PC-9 (cell line): Measurements from ENCODE around the gene C19orf12. TPM values are rescaled to one million over a fixed set of nuclear protein-coding genes. Genes with fewer than 3 reads are reported as not detected.

Experiments
- BruUV-seq: library from RNA; stranded (reverse); fragments of 400-500 nt; replicated peaks from 2 replicates; lab custom pipeline; 2021; lab: Mats Ljungman, UMichigan
- CTCF ChIA-PET: fragments of 300-600 bp; sonication (Branson Sonifier 250); formaldehyde crosslinking; loops from one replicate; lab custom pipeline; 2022; ENCODE audit warnings: antibody characterized with exemption; lab: Charles Lee
- POLR2A ChIA-PET: fragments of 300-600 bp; sonication (Branson Sonifier 250); formaldehyde crosslinking; loops from one replicate; lab custom pipeline; 2022; ENCODE audit warnings: antibody characterized with exemption; ENCODE audit not compliant: unreplicated experiment; lab: Charles Lee
- DNase-seq, 2 experiments: peaks; one replicate each; pipeline versions ENCODE4 v3.0.0 to v3.0.0-alpha.2; 2015 to 2022; ENCODE audit warnings: mixed read lengths in 1 of 2
- H2AFZ ChIP-seq: fragments of 200-600 bp; sonication (generic); 2 replicates; pipeline ENCODE4 v1.8.1; 2017; ENCODE audit warnings: antibody characterized with exemption
- H3F3A ChIP-seq: fragments of 200-600 bp; sonication (generic); 2 replicates; pipeline ENCODE4 v1.8.1; 2017; ENCODE audit warnings: antibody characterized with exemption, mild to moderate bottlenecking, low read depth; ENCODE audit not compliant: insufficient read depth
- H3K27ac ChIP-seq: fragments of 200-600 bp; sonication (generic); 2 replicates; pipeline ENCODE4 v1.6.1; 2016; ENCODE audit warnings: mixed run types
- H3K27me3 ChIP-seq: fragments of 200-600 bp; sonication (generic); 2 replicates; pipeline ENCODE4 v1.6.1; 2016; ENCODE audit warnings: low read depth, mixed run types; ENCODE audit not compliant: insufficient read depth
- H3K36me3 ChIP-seq: fragments of 200-600 bp; sonication (generic); 2 replicates; pipeline ENCODE4 v1.6.1; 2016; ENCODE audit warnings: low read depth, mixed run types
- H3K4me1 ChIP-seq: fragments of 200-600 bp; sonication (generic); replicated peaks from 2 replicates; pipeline ENCODE4 v1.6.1; 2016; ENCODE audit warnings: mixed run types; ENCODE audit not compliant: insufficient read depth
- H3K4me2 ChIP-seq: fragments of 200-600 bp; sonication (generic); 2 replicates; pipeline ENCODE4 v1.6.1; 2017; ENCODE audit warnings: mixed run types
- H3K4me3 ChIP-seq: fragments of 200-600 bp; sonication (generic); 2 replicates; pipeline ENCODE4 v1.6.1; 2016; ENCODE audit warnings: mixed run types
- H3K79me2 ChIP-seq: fragments of 200-600 bp; sonication (generic); 2 replicates; pipeline ENCODE4 v1.6.1; 2017; ENCODE audit warnings: low read depth, mixed run types
- H3K9me2 ChIP-seq: fragments of 200-600 bp; sonication (generic); 2 replicates; pipeline ENCODE4 v1.8.1; 2017; ENCODE audit warnings: mild to moderate bottlenecking; ENCODE audit not compliant: insufficient read depth
- H3K9me3 ChIP-seq: fragments of 200-600 bp; sonication (generic); 2 replicates; pipeline ENCODE4 v1.8.1; 2016; ENCODE audit warnings: low read depth; ENCODE audit not compliant: insufficient read depth
- H4K20me1 ChIP-seq: fragments of 200-600 bp; sonication (generic); 2 replicates; pipeline ENCODE4 v1.8.1; 2017; ENCODE audit not compliant: insufficient read depth
- CTCF ChIP-seq: fragments of 200-600 bp; sonication (generic); conservative IDR thresholded peaks from 2 replicates; pipeline ENCODE4 v1.6.1; 2017; ENCODE audit warnings: mixed run types, antibody characterized with exemption, mild to moderate bottlenecking, moderate library complexity
- EZH2 ChIP-seq: fragments of 200-600 bp; sonication (generic); IDR thresholded peaks from 2 replicates; pipeline ENCODE4 v1.8.0; 2017; ENCODE audit warnings: antibody characterized with exemption, low read depth
- intact Hi-C: fragments of 100-400 bp; cut with micrococcal nuclease; formaldehyde crosslinking; loops from one replicate; pipeline ENCODE4 v1.10.0; 2022; ENCODE audit not compliant: unreplicated experiment
- total RNA-seq: library from RNA; stranded (reverse); gene quantifications from 2 replicates; pipeline ENCODE4 v1.2.3, GENCODE V29; 2021

C19orf12 gene
- total RNA-seq, 1 experiment from 2014 or later = 14.8 TPM

- POLR2A ChIA-PET = no interaction called here
- no peak overlapping the region for H3K27ac ChIP-seq
Observed at GRCh38 chr19:29680937-29681336, 34.1 kb downstream of the C19orf12 start.

GRCh38 chr19:29680447-29680846 is 34.6 kb downstream of the C19orf12 start:
- Histone ChIP-seq H3K4me3 (no peak overlapping the region), H3K9me3 (no peaks in the 10 kb centered on the region), H2AFZ (no peak overlapping the region), H3K79me2 (peaks cover 8% of the 10 kb centered on the region), H3K9me2 (no peaks in the 10 kb centered on the region), H4K20me1 (0 out of 2 replicates have a peak, but pooled peaks cover 6% of the 10 kb centered on the region), H3K4me2 (no peak overlapping the region), H3F3A (peaks cover 5% of the 10 kb centered on the region; the same call in 1 of the 2 replicates), H3K4me1 (peaks cover 21% of the 10 kb centered on the region), H3K36me3 (peaks cover 6% of the 10 kb centered on the region; the same call in 1 of the 2 replicates), H3K27me3 (no peaks in the 10 kb centered on the region), H3K27ac (no peak overlapping the region)
- POLR2A ChIA-PET = no interaction called here
- CTCF ChIA-PET = no interaction called here
- intact Hi-C loops = no loop called here
- BruUV-seq = no TSS peak
- TF ChIP-seq EZH2 = no peak
- TF ChIP-seq CTCF = no peak
- no peak for DNase-seq

More at GRCh38 chr19:29680937-29681336, 34.1 kb downstream of the C19orf12 start:
- 0 out of 2 replicates have a peak, but pooled peaks cover 6% of the 10 kb centered on the region for H4K20me1 ChIP-seq
- no TSS peak for BruUV-seq
- H3K9me2 ChIP-seq = no peaks in the 10 kb centered on the region
- peaks cover 16% of the 10 kb centered on the region for H3K4me1 ChIP-seq
- peaks cover 3% of the 10 kb centered on the region for H3K79me2 ChIP-seq
- no peak for TF ChIP-seq CTCF
- TF ChIP-seq EZH2 = no peak
- intact Hi-C loops = no loop called here
- H3K4me2 ChIP-seq = no peak overlapping the region
- H3F3A ChIP-seq = peaks cover 5% of the 10 kb centered on the region; the same call in 1 of the 2 replicates
- no peak overlapping the region for H2AFZ ChIP-seq
- no peaks in the 10 kb centered on the region for H3K9me3 ChIP-seq
- no peaks in the 10 kb centered on the region for H3K27me3 ChIP-seq
- CTCF ChIA-PET = no interaction called here
- no peak for DNase-seq
- 0 out of 2 replicates have a peak, but pooled peaks cover under 1% of the 10 kb centered on the region for H3K36me3 ChIP-seq
- no peak overlapping the region for H3K4me3 ChIP-seq

GRCh38 chr19:29679598-29680210 is 35.4 kb downstream of the C19orf12 start:
- BruUV-seq = no TSS peak
- H3K9me3 ChIP-seq = no peaks in the 10 kb centered on the region
- no peak overlapping the region for H3K4me2 ChIP-seq
- no peaks in the 10 kb centered on the region for H3K9me2 ChIP-seq
- H3K27ac ChIP-seq = no peak overlapping the region
- ChIA-PET CTCF (no interaction called here), POLR2A (no interaction called here)
- intact Hi-C loops = no loop called here
- peaks cover 13% of the 10 kb centered on the region; the same call in 1 of the 2 replicates for H3K36me3 ChIP-seq
- H3F3A ChIP-seq = peaks cover 5% of the 10 kb centered on the region; the same call in 1 of the 2 replicates
- peaks cover 22% of the 10 kb centered on the region for H3K4me1 ChIP-seq
- H3K4me3 ChIP-seq = no peak overlapping the region
- no peak for DNase-seq
- H3K27me3 ChIP-seq = no peaks in the 10 kb centered on the region
- 0 out of 2 replicates have a peak, but pooled peaks cover 6% of the 10 kb centered on the region for H4K20me1 ChIP-seq
- TF ChIP-seq CTCF (no peak), EZH2 (no peak)
- H3K79me2 ChIP-seq = peaks cover 13% of the 10 kb centered on the region
- no peak overlapping the region for H2AFZ ChIP-seq
